Neural cell (in vitro differentiated cells): ENCODE measurements around the gene GBA2. TPM values are rescaled to one million over a fixed set of nuclear protein-coding genes. Genes with fewer than 3 reads are reported as not detected.
A peak's percentile ranks its signal among the peaks of the same experiment; 100 is the strongest.

ENCODE experiments used
- H2AFZ ChIP-seq: fragments of 200-600, 300-800 bp; sonication (generic), shearing (Covaris generic); 2 replicates; pipeline ENCODE4 v1.6.0; 2014; ENCODE audit warnings: low read depth, mild to moderate bottlenecking, antibody characterized with exemption, low read length, moderate library complexity
- H3F3A ChIP-seq: fragments of 200-600 bp; shearing (Covaris generic); 2 replicates; pipeline ENCODE4 v1.6.1; 2016; ENCODE audit warnings: mild to moderate bottlenecking, moderate library complexity, mixed read lengths, antibody characterized with exemption, low read length; ENCODE audit not compliant: insufficient read depth, poor library complexity, severe bottlenecking
- H3K27ac ChIP-seq: fragments of 200-600, 300-800 bp; sonication (generic), shearing (Covaris generic); 2 replicates; pipeline ENCODE4 v1.5.1; 2014; ENCODE audit warnings: mild to moderate bottlenecking, low read length, moderate library complexity
- H3K27me3 ChIP-seq: fragments of 300-800, 200-600 bp; sonication (generic), shearing (Covaris generic); 2 replicates; pipeline ENCODE4 v1.6.0; 2014; ENCODE audit warnings: mild to moderate bottlenecking, low read depth, low read length, moderate library complexity; ENCODE audit not compliant: insufficient read depth
- H3K36me3 ChIP-seq: fragments of 300-800, 200-600 bp; sonication (generic), shearing (Covaris generic); 2 replicates; pipeline ENCODE4 v1.5.1; 2014; ENCODE audit warnings: mild to moderate bottlenecking, antibody characterized with exemption, low read length, moderate library complexity; ENCODE audit not compliant: insufficient read depth
- H3K4me2 ChIP-seq: fragments of 300-800, 200-600 bp; sonication (generic), shearing (Covaris generic); 2 replicates; pipeline ENCODE4 v1.6.0; 2014; ENCODE audit warnings: mild to moderate bottlenecking, low read length
- H3K4me3 ChIP-seq: fragments of 300-800, 200-600 bp; sonication (generic), shearing (Covaris generic); 2 replicates; pipeline ENCODE4 v1.5.1; 2014; ENCODE audit warnings: mild to moderate bottlenecking, low read length, moderate library complexity
- H3K79me2 ChIP-seq: fragments of 200-600 bp; shearing (Covaris generic); replicated peaks from 2 replicates; pipeline ENCODE4 v1.6.0; 2014; ENCODE audit warnings: mild to moderate bottlenecking, low read length, moderate library complexity; ENCODE audit not compliant: insufficient read depth
- H3K9ac ChIP-seq: fragments of 300-800, 200-600 bp; sonication (generic), shearing (Covaris generic); 2 replicates; pipeline ENCODE4 v1.6.1; 2016; ENCODE audit warnings: mild to moderate bottlenecking, low read length, mixed read lengths
- H3K9me2 ChIP-seq: fragments of 200-600 bp; shearing (Covaris generic); 2 replicates; pipeline ENCODE4 v1.6.1; 2016; ENCODE audit warnings: mild to moderate bottlenecking, low read length, mixed read lengths; ENCODE audit not compliant: insufficient read depth
- H3K9me3 ChIP-seq: fragments of 200-600, 300-800 bp; sonication (generic), shearing (Covaris generic); 2 replicates; pipeline ENCODE4 v1.6.1; 2016; ENCODE audit warnings: mild to moderate bottlenecking, mixed run types, low read length, moderate library complexity, mixed read lengths
- H4K20me1 ChIP-seq: fragments of 200-600 bp; shearing (Covaris generic); 2 replicates; pipeline ENCODE4 v1.6.1; 2016; ENCODE audit warnings: mild to moderate bottlenecking, mixed run types; ENCODE audit not compliant: insufficient read depth
- EP300 ChIP-seq: fragments of 450-650 bp; conservative IDR thresholded peaks from 2 replicates; pipeline ENCODE4 v1.6.1; 2014; ENCODE audit warnings: antibody characterized with exemption, mild to moderate bottlenecking, moderate library complexity; ENCODE audit not compliant: poor library complexity, severe bottlenecking
- EZH2 ChIP-seq: fragments of 200-600, 300-800 bp; shearing (Covaris generic), sonication (generic); IDR thresholded peaks from 2 replicates; pipeline ENCODE4 v1.6.1; 2014; ENCODE audit warnings: antibody characterized with exemption, low read length, borderline replicate concordance, mild to moderate bottlenecking; ENCODE audit not compliant: insufficient read depth, poor library complexity, severe bottlenecking
- MXI1 ChIP-seq: fragments of 450-650 bp; conservative IDR thresholded peaks from 2 replicates; pipeline ENCODE4 v1.6.1; 2014; ENCODE audit warnings: antibody characterized with exemption, mild to moderate bottlenecking; ENCODE audit not compliant: poor library complexity, severe bottlenecking
- POLR2AphosphoS5 ChIP-seq: IDR thresholded peaks from 2 replicates; pipeline ENCODE4 v1.6.1; 2012
- RAD21 ChIP-seq: fragments of 450-650 bp; conservative IDR thresholded peaks from 2 replicates; pipeline ENCODE4 v1.6.1; 2014; ENCODE audit warnings: antibody characterized with exemption, mild to moderate bottlenecking, moderate library complexity
- SMC3 ChIP-seq: fragments of 450-650 bp; conservative IDR thresholded peaks from 2 replicates; pipeline ENCODE4 v1.6.1; 2014; ENCODE audit warnings: antibody characterized with exemption, mild to moderate bottlenecking, moderate library complexity; ENCODE audit not compliant: poor library complexity
- TAF1 ChIP-seq: IDR thresholded peaks from 2 replicates; pipeline ENCODE4 v1.6.1; 2012; ENCODE audit warnings: low read depth
- polyA plus RNA-seq: library from polyadenylated mRNA; depleted of rRNA; stranded (reverse); fragments of >200 nt; gene quantifications from 2 replicates; pipeline ENCODE4 v1.2.3, GENCODE V29; 2014
- TF ChIP-seq, protein P1 (sequence below): IDR thresholded peaks from 2 replicates; pipeline ENCODE4 v1.6.1; 2012; ENCODE audit warnings: borderline replicate concordance
- TF ChIP-seq, protein P2 (sequence below): fragments of 450-650 bp; IDR thresholded peaks from 2 replicates; pipeline ENCODE4 v1.5.1; 2014; ENCODE audit warnings: antibody characterized with exemption, mild to moderate bottlenecking, moderate library complexity; ENCODE audit not compliant: poor library complexity, severe bottlenecking

The GBA2 gene
- polyA plus RNA-seq, 1 donor from 2014 or later: 113 TPM

- Histone ChIP-seq H4K20me1 (no peaks in the 10 kb centered on the region), H2AFZ (no peak overlapping the region), H3K9me3 (no peaks in the 10 kb centered on the region), H3F3A (no peaks in the 10 kb centered on the region), H3K27me3 (no peaks in the 10 kb centered on the region), H3K27ac (no peak overlapping the region), H3K36me3 (no peaks in the 10 kb centered on the region), H3K4me2 (no peak overlapping the region), H3K9me2 (no peaks in the 10 kb centered on the region), H3K79me2 (no peaks in the 10 kb centered on the region), H3K4me3 (no peak overlapping the region), H3K9ac (no peak overlapping the region)
- no peak for TF ChIP-seq SMC3
- no peak for TF ChIP-seq MXI1
- TF ChIP-seq EZH2: no peak
- TF ChIP-seq, protein P1, sequence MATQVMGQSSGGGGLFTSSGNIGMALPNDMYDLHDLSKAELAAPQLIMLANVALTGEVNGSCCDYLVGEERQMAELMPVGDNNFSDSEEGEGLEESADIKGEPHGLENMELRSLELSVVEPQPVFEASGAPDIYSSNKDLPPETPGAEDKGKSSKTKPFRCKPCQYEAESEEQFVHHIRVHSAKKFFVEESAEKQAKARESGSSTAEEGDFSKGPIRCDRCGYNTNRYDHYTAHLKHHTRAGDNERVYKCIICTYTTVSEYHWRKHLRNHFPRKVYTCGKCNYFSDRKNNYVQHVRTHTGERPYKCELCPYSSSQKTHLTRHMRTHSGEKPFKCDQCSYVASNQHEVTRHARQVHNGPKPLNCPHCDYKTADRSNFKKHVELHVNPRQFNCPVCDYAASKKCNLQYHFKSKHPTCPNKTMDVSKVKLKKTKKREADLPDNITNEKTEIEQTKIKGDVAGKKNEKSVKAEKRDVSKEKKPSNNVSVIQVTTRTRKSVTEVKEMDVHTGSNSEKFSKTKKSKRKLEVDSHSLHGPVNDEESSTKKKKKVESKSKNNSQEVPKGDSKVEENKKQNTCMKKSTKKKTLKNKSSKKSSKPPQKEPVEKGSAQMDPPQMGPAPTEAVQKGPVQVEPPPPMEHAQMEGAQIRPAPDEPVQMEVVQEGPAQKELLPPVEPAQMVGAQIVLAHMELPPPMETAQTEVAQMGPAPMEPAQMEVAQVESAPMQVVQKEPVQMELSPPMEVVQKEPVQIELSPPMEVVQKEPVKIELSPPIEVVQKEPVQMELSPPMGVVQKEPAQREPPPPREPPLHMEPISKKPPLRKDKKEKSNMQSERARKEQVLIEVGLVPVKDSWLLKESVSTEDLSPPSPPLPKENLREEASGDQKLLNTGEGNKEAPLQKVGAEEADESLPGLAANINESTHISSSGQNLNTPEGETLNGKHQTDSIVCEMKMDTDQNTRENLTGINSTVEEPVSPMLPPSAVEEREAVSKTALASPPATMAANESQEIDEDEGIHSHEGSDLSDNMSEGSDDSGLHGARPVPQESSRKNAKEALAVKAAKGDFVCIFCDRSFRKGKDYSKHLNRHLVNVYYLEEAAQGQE: no peak
- no peak for TF ChIP-seq POLR2AphosphoS5
- no peak for TF ChIP-seq RAD21
- TF ChIP-seq TAF1: no peak
- TF ChIP-seq, protein P2, sequence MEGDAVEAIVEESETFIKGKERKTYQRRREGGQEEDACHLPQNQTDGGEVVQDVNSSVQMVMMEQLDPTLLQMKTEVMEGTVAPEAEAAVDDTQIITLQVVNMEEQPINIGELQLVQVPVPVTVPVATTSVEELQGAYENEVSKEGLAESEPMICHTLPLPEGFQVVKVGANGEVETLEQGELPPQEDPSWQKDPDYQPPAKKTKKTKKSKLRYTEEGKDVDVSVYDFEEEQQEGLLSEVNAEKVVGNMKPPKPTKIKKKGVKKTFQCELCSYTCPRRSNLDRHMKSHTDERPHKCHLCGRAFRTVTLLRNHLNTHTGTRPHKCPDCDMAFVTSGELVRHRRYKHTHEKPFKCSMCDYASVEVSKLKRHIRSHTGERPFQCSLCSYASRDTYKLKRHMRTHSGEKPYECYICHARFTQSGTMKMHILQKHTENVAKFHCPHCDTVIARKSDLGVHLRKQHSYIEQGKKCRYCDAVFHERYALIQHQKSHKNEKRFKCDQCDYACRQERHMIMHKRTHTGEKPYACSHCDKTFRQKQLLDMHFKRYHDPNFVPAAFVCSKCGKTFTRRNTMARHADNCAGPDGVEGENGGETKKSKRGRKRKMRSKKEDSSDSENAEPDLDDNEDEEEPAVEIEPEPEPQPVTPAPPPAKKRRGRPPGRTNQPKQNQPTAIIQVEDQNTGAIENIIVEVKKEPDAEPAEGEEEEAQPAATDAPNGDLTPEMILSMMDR: no peak
- TF ChIP-seq EP300: no peak
Measured at GRCh38 chr9:35697486-35697885, 51.5 kb downstream of the GBA2 start.

- H3K79me2 ChIP-seq: no peaks in the 10 kb centered on the region
- no peak overlapping the region for H2AFZ ChIP-seq
- H3K27ac ChIP-seq: no peak overlapping the region
- no peaks in the 10 kb centered on the region for H3K27me3 ChIP-seq
- H3K9me3 ChIP-seq: no peaks in the 10 kb centered on the region
- no peaks in the 10 kb centered on the region for H3K36me3 ChIP-seq
- H3K4me3 ChIP-seq: no peak overlapping the region
- no peak overlapping the region for H3K9ac ChIP-seq
- no peaks in the 10 kb centered on the region for H3F3A ChIP-seq
- no peaks in the 10 kb centered on the region for H4K20me1 ChIP-seq
- no peaks in the 10 kb centered on the region for H3K9me2 ChIP-seq
- TF ChIP-seq RAD21: peak; percentile 38
- peak; percentile 48 for TF ChIP-seq SMC3
- TF ChIP-seq EP300: no peak
- no peak for TF ChIP-seq TAF1
- TF ChIP-seq, protein P2: peak; percentile 79
- no peak overlapping the region for H3K4me2 ChIP-seq
Measured at GRCh38 chr9:35696520-35697215, 52.4 kb downstream of the GBA2 start.
